MCF 10A (cell line): ENCODE data around the gene ITPRIP. TPM values are rescaled to one million over a fixed set of nuclear protein-coding genes. Genes with fewer than 3 reads are reported as not detected.

ENCODE experiments used
- BruUV-seq: library from RNA; stranded (reverse); fragments of 400-500 nt; replicated peaks from 2 replicates; lab custom pipeline; 2021; lab: Mats Ljungman, UMichigan
- CTCF ChIA-PET: fragments of 300-600 bp; sonication (Branson Sonifier 250); formaldehyde crosslinking; extraction: SDS; loops from one replicate; lab custom pipeline; 2021; ENCODE audit warnings: antibody characterized with exemption, inconsistent platforms; lab: Yijun Ruan, JAX
- POLR2A ChIA-PET: fragments of 300-600, 350-650 bp; sonication (Branson Sonifier 250); formaldehyde crosslinking; extraction: SDS; loops from one replicate; lab custom pipeline; 2020; ENCODE audit warnings: antibody characterized with exemption, inconsistent platforms; lab: Yijun Ruan, JAX
- DNase-seq: peaks from one replicate; pipeline ENCODE4 v3.0.0-alpha.2; 2018; ENCODE audit not compliant: unreplicated experiment
- H3K27ac Mint-ChIP-seq: one replicate; pipeline ENCODE4 v1.8.0; 2022; ENCODE audit warnings: mild to moderate bottlenecking, low read depth, mixed read lengths; ENCODE audit not compliant: unreplicated experiment
- H3K27me3 Mint-ChIP-seq: one replicate; pipeline ENCODE4 v1.8.0; 2022; ENCODE audit warnings: mixed read lengths; ENCODE audit not compliant: insufficient read depth, unreplicated experiment
- H3K36me3 Mint-ChIP-seq: one replicate; pipeline ENCODE4 v1.8.0; 2022; ENCODE audit warnings: mild to moderate bottlenecking, moderate library complexity, mixed read lengths; ENCODE audit not compliant: insufficient read depth, unreplicated experiment
- H3K4me1 Mint-ChIP-seq: one replicate; pipeline ENCODE4 v1.8.0; 2022; ENCODE audit warnings: mixed read lengths; ENCODE audit not compliant: insufficient read depth, unreplicated experiment
- H3K4me3 Mint-ChIP-seq: one replicate; pipeline ENCODE4 v1.8.0; 2022; ENCODE audit warnings: mild to moderate bottlenecking, moderate library complexity, mixed read lengths; ENCODE audit not compliant: unreplicated experiment
- H3K9me3 Mint-ChIP-seq: one replicate; pipeline ENCODE4 v1.8.0; 2022; ENCODE audit warnings: mixed read lengths; ENCODE audit not compliant: unreplicated experiment
- CTCF ChIP-seq: fragments of 200-600 bp; IDR thresholded peaks from one replicate; pipeline ENCODE4 v1.8.0; 2022; ENCODE audit warnings: antibody characterized with exemption, mild to moderate bottlenecking; ENCODE audit not compliant: unreplicated experiment
- intact Hi-C: fragments of 100-400 bp; cut with micrococcal nuclease; formaldehyde crosslinking; loops from 2 replicates; pipeline ENCODE4 v1.14.1; 2022
- total RNA-seq: library from RNA; stranded (reverse); gene quantifications from 2 replicates; pipeline ENCODE4 v1.2.3, GENCODE V29; 2022

ITPRIP gene
- total RNA-seq, 1 experiment from 2014 or later = 29.4 TPM

- intact Hi-C loops = loop anchor here (2.0 kb wide), 2 partner anchors 27 to 37 kb away; partner anchors contain the start of gene ITPRIP
- H3K27ac Mint-ChIP-seq = peak overlapping the region; percentile 93
Measured at GRCh38 chr10:104301907-104302690, 36.2 kb downstream of the ITPRIP start.

GRCh38 chr10:104300736-104301292 lies 37.5 kb downstream of the ITPRIP start:
- H3K36me3 Mint-ChIP-seq = peaks cover 23% of the 10 kb centered on the region
- POLR2A ChIA-PET = interaction anchor here (0.5 to 1.6 kb wide), 7 partner anchors 9 to 176 kb away, joined by 3 to 4 read pairs (median 4); no protein-coding TSS in a partner anchor

More at GRCh38 chr10:104301907-104302690, 36.2 kb downstream of the ITPRIP start:
- no peaks in the 10 kb centered on the region for H3K27me3 Mint-ChIP-seq
- ChIA-PET CTCF (interaction anchor here (6.5 to 7.7 kb wide), 3 partner anchors 9 to 50 kb away, joined by 46 to 165 read pairs (median 132); partner anchors contain the start of gene CFAP58), POLR2A (interaction anchor here (1.9 kb wide), 1 partner anchor 33 kb away, joined by 4 read pairs; the partner anchor contains the start of gene GSTO2)
- BruUV-seq = no TSS peak
- no peak overlapping the region for H3K4me3 Mint-ChIP-seq
- no peak for TF ChIP-seq CTCF
- H3K4me1 Mint-ChIP-seq = peaks cover 38% of the 10 kb centered on the region
- no peak for DNase-seq
- H3K9me3 Mint-ChIP-seq = peaks cover 6% of the 10 kb centered on the region
- peaks cover 32% of the 10 kb centered on the region for H3K36me3 Mint-ChIP-seq

GRCh38 chr10:104300002-104300735 lies 38.1 kb downstream of the ITPRIP start:
- ChIA-PET CTCF (interaction anchor here (0.6 to 13.1 kb wide), 13 partner anchors 9 to 54 kb away, joined by 3 to 316 read pairs (median 4); partner anchors contain the start of genes CFAP58 and ITPRIP), POLR2A (interaction anchor here (0.5 to 2.0 kb wide), 8 partner anchors 10 to 175 kb away, joined by 3 to 10 read pairs (median 4); no protein-coding TSS in a partner anchor)
- H3K27me3 Mint-ChIP-seq = no peaks in the 10 kb centered on the region
- peak overlapping the region; percentile 93 for H3K27ac Mint-ChIP-seq
- H3K4me3 Mint-ChIP-seq = no peak overlapping the region
- BruUV-seq = TSS peak; percentile 59
- H3K9me3 Mint-ChIP-seq = peaks cover 6% of the 10 kb centered on the region
- intact Hi-C loops = loop anchor here (1.0 to 2.0 kb wide), 3 partner anchors 9 to 39 kb away; partner anchors contain the start of gene ITPRIP
- peaks cover 30% of the 10 kb centered on the region for H3K4me1 Mint-ChIP-seq
- TF ChIP-seq CTCF = no peak
- H3K36me3 Mint-ChIP-seq = peaks cover 20% of the 10 kb centered on the region
- peak; percentile 72 for DNase-seq

More at GRCh38 chr10:104300736-104301292, 37.5 kb downstream of the ITPRIP start:
- CTCF ChIA-PET = interaction anchor here (0.9 to 13.1 kb wide), 10 partner anchors 10 to 53 kb away, joined by 3 to 316 read pairs (median 7); partner anchors contain the start of genes CFAP58 and ITPRIP
- no peaks in the 10 kb centered on the region for H3K27me3 Mint-ChIP-seq
- H3K27ac Mint-ChIP-seq = peak overlapping the region; percentile 93
- peak; percentile 90 for DNase-seq
- H3K9me3 Mint-ChIP-seq = peaks cover 6% of the 10 kb centered on the region
- no peak for TF ChIP-seq CTCF
- TSS peak; percentile 82 for BruUV-seq
- H3K4me1 Mint-ChIP-seq = peaks cover 34% of the 10 kb centered on the region
- intact Hi-C loops = loop anchor here (1.0 to 2.0 kb wide), 3 partner anchors 10 to 38 kb away; partner anchors contain the start of gene ITPRIP
- no peak overlapping the region for H3K4me3 Mint-ChIP-seq
